Left renal pelvis (tissue), 4 donors: ENCODE data around the gene RRP15. TPM values are rescaled to one million over a fixed set of nuclear protein-coding genes. Genes with fewer than 3 reads are reported as not detected.
"Not testable (repeated sequence)": the region's sequence is repeated elsewhere in the genome, so short reads cannot be mapped to it uniquely, and the experiment has no call there.

Experiments
- DNase-seq, 4 donors: peaks; one replicate each; pipeline ENCODE4 v3.0.0-alpha.2; 2013; ENCODE audit warnings: low read depth in 4 of 4, low spot score in 3 of 4
- polyA plus RNA-seq, 4 donors: library from polyadenylated mRNA; unstranded; fragments of 120-200 nt; gene quantifications; one replicate each; pipeline ENCODE4 v1.2.1, GENCODE V29; 2013; ENCODE audit not compliant: insufficient read length in 4 of 4

Gene RRP15
- polyA plus RNA-seq, 4 donors, result 17.3 to 24.3 (median 22.1) TPM

DNA sequence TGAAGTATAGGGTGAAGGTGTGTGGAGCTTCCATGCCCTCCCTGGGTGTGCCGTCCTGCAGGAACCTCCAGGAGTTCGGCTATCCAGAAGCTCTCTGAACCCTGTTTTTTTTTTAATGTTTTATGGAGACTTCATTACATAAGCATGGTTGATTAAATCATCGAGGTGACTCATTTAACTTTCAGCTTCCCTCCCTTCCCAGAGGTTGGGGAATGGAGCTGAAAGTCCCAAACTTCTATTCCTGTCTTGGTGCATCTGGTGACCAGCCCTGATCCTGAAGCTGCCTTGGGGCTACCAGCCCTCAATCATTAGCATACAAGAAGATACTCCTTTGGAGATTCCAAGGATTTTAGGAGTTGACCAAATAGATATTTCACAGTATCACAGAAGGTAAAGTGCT is 9.5 kb downstream of the RRP15 start:
- DNase-seq, result no peak

GRCh38 chr1:218296162-218296561 is 11.1 kb downstream of the RRP15 start:
- no peak for DNase-seq

DNA sequence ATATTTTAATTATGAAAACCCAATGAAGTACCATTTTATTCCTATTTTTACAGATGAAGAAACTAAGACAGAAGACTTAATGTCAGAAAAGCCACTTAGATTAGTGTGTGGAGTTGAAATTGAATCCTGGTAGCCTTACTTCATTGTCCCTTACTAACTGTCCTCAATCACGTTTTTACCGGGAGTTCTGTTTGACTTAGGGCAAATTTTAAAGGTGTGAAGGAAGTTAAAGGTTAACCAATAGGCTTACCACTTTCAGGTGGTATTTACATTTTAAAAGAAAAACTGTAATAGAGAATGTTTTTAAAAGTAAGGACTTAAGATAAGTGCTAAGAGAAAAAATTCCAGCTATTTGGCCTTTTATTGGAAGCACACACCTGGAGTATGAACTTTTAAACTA is 12.4 kb downstream of the RRP15 start:
- DNase-seq, result no peak

GRCh38 chr1:218297867-218298266 is 12.8 kb downstream of the RRP15 start:
- DNase-seq, result no peak

DNA sequence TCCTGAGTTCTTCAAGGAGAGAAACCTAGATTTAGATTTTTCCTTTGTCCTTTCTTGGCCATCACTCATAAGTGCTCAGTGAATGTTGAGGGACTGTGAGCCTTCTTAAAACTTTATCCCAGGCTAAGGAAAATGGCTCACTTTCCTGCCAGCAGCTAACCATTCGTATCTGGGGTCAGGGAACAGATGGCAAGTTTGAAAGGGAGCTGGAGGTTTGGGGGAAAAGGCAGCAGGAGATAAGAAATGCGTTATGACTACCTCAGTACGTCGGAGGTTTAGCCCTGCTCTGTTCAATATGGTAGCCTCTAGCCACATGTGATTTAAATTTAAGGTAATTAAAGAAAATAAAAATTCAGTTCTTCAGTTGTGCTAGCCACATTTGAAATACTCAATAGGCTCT is 13.3 kb downstream of the RRP15 start:
- DNase-seq, result no peak

DNA sequence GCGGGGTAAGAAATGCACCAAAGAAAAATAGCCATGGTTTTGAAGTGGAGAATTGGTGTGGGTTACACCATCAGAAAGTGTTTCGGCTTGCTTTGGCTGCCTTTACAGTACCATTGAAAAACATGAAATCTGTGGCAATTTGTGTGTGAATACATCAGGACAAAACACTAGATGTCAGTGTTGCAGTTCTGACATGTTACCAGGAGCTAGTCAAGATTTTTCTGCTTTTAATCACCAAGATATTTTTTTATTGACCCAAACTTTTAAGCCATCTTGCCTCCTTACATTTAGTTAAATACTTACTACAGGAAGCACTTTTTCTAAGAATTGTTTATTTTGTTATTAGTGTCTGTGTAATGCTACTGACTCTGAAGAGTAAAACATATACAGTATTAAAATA is 14.3 kb downstream of the RRP15 start:
- DNase-seq, result no peak

GRCh38 chr1:218301217-218301616 is 16.1 kb downstream of the RRP15 start:
- no peak for DNase-seq

- DNase-seq, result no peak
Observed at GRCh38 chr1:218302155-218302554, 17.1 kb downstream of the RRP15 start.

DNA sequence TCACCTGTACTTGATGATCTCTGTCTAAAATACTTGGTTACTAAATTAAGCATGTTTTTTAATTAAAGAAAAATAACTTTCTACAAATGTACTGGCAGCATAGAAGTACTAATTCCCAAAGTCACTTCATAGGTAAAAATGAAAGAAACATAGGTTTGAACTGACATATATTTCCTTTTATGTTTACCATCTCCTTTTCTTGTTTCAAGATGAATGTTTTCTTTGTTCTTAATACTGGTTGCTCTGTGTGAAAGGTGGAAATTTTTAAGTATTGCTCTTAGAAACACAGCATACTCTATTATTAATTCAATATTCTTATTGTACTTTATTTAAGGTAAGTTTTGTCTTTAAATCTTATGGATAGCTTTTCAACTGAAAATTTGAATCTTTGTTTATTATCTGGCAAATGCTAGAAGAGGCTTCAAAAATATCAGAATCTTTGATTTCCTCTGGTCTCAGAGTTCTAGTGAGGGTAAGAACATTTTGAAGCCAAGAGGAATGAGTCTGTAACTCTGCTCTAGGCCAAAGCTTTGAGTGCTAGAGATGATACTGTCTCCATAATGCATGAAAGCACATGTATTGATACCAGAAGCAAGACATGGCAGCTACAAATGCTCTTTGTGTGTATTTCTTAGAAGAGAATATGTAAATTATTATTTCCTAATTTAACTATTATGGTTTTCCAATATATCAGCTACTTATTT is 18.2 kb downstream of the RRP15 start:
- DNase-seq, result no peak

- no peak for DNase-seq
Observed at GRCh38 chr1:218304281-218305039, 19.4 kb downstream of the RRP15 start.

GRCh38 chr1:218305472-218306064 is 20.5 kb downstream of the RRP15 start:
- no peak for DNase-seq

DNA sequence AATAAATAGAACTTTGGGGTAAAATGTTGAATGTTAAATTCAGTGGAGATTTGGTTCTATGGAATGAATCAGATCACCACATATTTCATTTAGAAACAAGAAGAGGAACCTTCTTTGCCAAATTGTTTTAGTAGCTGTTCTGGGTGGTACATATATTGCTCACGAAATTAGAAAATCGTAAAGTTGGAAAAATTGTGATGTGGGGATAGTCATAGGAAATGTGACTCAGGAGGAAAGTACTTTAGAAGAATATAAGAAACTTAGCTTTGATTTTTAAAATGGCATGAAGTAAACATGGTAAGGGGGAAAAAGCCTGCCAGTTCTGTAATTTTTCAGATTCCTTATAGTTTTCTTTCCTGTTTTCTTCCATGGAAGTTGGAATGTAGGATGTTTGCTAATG is 27.4 kb downstream of the RRP15 start:
- DNase-seq, result no peak

- no peak for DNase-seq
Observed at GRCh38 chr1:218314316-218314715, 29.2 kb downstream of the RRP15 start.

GRCh38 chr1:218315638-218316037 is 30.5 kb downstream of the RRP15 start:
- no peak for DNase-seq

DNA sequence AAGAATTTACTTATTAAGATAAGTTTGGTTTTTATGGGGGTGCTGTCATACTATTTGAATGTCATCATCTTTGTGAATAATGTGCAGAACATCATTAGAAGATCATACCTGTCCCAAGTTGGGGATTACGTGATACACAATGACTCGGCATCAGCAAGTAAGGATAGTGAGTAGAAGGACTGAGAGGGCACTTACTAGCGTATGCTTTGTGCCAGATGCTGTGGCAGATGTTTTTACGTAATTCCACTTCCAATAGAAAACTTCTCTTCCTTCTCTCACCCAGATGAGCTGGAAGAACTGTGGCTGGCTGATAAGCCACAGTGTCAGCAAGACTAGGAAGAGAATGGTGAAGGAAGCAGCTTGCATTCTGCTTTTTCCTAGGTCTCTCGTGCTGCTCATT is 32.0 kb downstream of the RRP15 start:
- no peak for DNase-seq

GRCh38 chr1:218320182-218320581 is 35.1 kb downstream of the RRP15 start:
- DNase-seq, result not testable (repeated sequence)

GRCh38 chr1:218322762-218323161 is 37.7 kb downstream of the RRP15 start:
- no peak for DNase-seq

- no peak for DNase-seq
Observed at GRCh38 chr1:218323568-218324225, 38.6 kb downstream of the RRP15 start.

- DNase-seq, result no peak
Observed at GRCh38 chr1:218324226-218324580, 39.1 kb downstream of the RRP15 start.

- no peak for DNase-seq
Observed at GRCh38 chr1:218328769-218329168, 43.7 kb downstream of the RRP15 start.

- no peak for DNase-seq
Observed at GRCh38 chr1:218330043-218330623, 45.0 kb downstream of the RRP15 start.
